Activated CD8-positive, alpha-beta memory T cell treated with anti-CD3 and anti-CD28 coated beads for 36 hours (primary cell): Measurements from ENCODE around the gene CYYR1. TPM values are rescaled to one million over a fixed set of nuclear protein-coding genes. Genes with fewer than 3 reads are reported as not detected.

Experiments used
- CTCF ChIA-PET: fragments of 350-600 bp; sonication (Branson Sonifier 250); formaldehyde crosslinking; loops from one replicate; lab custom pipeline; 2021; ENCODE audit warnings: antibody characterized with exemption; lab: Charles Lee
- POLR2A ChIA-PET: fragments of 350-600 bp; sonication (Branson Sonifier 250); formaldehyde crosslinking; loops from one replicate; lab custom pipeline; 2021; ENCODE audit warnings: antibody characterized with exemption; lab: Charles Lee
- total RNA-seq, 2 experiments: library from RNA; stranded (reverse); gene quantifications; one replicate each; pipeline ENCODE4 v1.2.3, GENCODE V29; 2021

Gene CYYR1
- total RNA-seq, 2 experiments from 2014 or later = not detected

- CTCF ChIA-PET = no interaction called here
- POLR2A ChIA-PET = no interaction called here
These were observed 125.1 kb downstream of the CYYR1 start for GRCh38 chr21:26447932-26448475.

GRCh38 chr21:26445440-26445839 is 127.6 kb downstream of the CYYR1 start:
- POLR2A ChIA-PET = no interaction called here

GRCh38 chr21:26444646-26445045 is 128.4 kb downstream of the CYYR1 start:
- POLR2A ChIA-PET = no interaction called here
- CTCF ChIA-PET = no interaction called here

More at GRCh38 chr21:26445440-26445839, 127.6 kb downstream of the CYYR1 start:
- CTCF ChIA-PET = no interaction called here

GRCh38 chr21:26443867-26444266 is 129.2 kb downstream of the CYYR1 start:
- CTCF ChIA-PET = no interaction called here
- POLR2A ChIA-PET = no interaction called here

GRCh38 chr21:26443291-26443690 is 129.8 kb downstream of the CYYR1 start:
- ChIA-PET POLR2A (no interaction called here), CTCF (no interaction called here)

- ChIA-PET CTCF (no interaction called here), POLR2A (no interaction called here)
These were observed 131.9 kb downstream of the CYYR1 start for GRCh38 chr21:26441149-26441548.

GRCh38 chr21:26438976-26439375 is 134.1 kb downstream of the CYYR1 start:
- POLR2A ChIA-PET = no interaction called here
- CTCF ChIA-PET = no interaction called here

- CTCF ChIA-PET = no interaction called here
- POLR2A ChIA-PET = no interaction called here
These were observed 135.6 kb downstream of the CYYR1 start for GRCh38 chr21:26437326-26438009.

GRCh38 chr21:26433386-26433785 is 139.7 kb downstream of the CYYR1 start:
- ChIA-PET CTCF (no interaction called here), POLR2A (no interaction called here)

- ChIA-PET CTCF (no interaction called here), POLR2A (no interaction called here)
These were observed 140.7 kb downstream of the CYYR1 start for GRCh38 chr21:26432410-26432809.

- ChIA-PET POLR2A (no interaction called here), CTCF (no interaction called here)
These were observed 147.5 kb downstream of the CYYR1 start for GRCh38 chr21:26425576-26425975.

GRCh38 chr21:26423511-26423910 is 149.6 kb downstream of the CYYR1 start:
- CTCF ChIA-PET = no interaction called here
- POLR2A ChIA-PET = no interaction called here

- CTCF ChIA-PET = no interaction called here
- POLR2A ChIA-PET = no interaction called here
These were observed 150.4 kb downstream of the CYYR1 start for GRCh38 chr21:26422706-26423105.

GRCh38 chr21:26422138-26422537 is 150.9 kb downstream of the CYYR1 start:
- ChIA-PET CTCF (no interaction called here), POLR2A (no interaction called here)

- POLR2A ChIA-PET = no interaction called here
- CTCF ChIA-PET = no interaction called here
These were observed 151.4 kb downstream of the CYYR1 start for GRCh38 chr21:26421724-26422123.
